MM.1S (cell line): Measurements from ENCODE around the gene AOC1.

Source experiments
- DNase-seq: peaks from one replicate; pipeline ENCODE4 v3.0.0-alpha.2; 2015
- H2AFZ ChIP-seq: fragments of 300-600 bp; sonication (generic); 2 replicates; pipeline ENCODE4 v1.6.0; 2016; ENCODE audit warnings: antibody characterized with exemption, low read length
- H3F3A ChIP-seq: fragments of 300-600 bp; sonication (generic); 2 replicates; pipeline ENCODE4 v1.6.1; 2016; ENCODE audit warnings: mild to moderate bottlenecking, antibody characterized with exemption, low read length, moderate library complexity, mixed read lengths; ENCODE audit not compliant: insufficient read depth
- H3K27ac ChIP-seq: fragments of 300-600 bp; sonication (generic); 2 replicates; pipeline ENCODE4 v1.5.1; 2016; ENCODE audit warnings: mild to moderate bottlenecking, low read length
- H3K27me3 ChIP-seq: fragments of 300-600 bp; sonication (generic); replicated peaks from 2 replicates; pipeline ENCODE4 v1.6.0; 2016; ENCODE audit warnings: low read length; ENCODE audit not compliant: insufficient read depth
- H3K36me3 ChIP-seq: fragments of 300-600 bp; sonication (generic); replicated peaks from 2 replicates; pipeline ENCODE4 v1.6.1; 2016; ENCODE audit warnings: mild to moderate bottlenecking, low read length, mixed read lengths; ENCODE audit not compliant: insufficient read depth
- H3K4me1 ChIP-seq: fragments of 300-600 bp; sonication (generic); 2 replicates; pipeline ENCODE4 v1.6.1; 2016; ENCODE audit warnings: low read length, mixed read lengths
- H3K4me2 ChIP-seq: fragments of 300-600 bp; sonication (generic); 2 replicates; pipeline ENCODE4 v1.6.0; 2016; ENCODE audit warnings: low read depth, low read length
- H3K4me3 ChIP-seq: fragments of 300-600 bp; sonication (generic); 2 replicates; pipeline ENCODE4 v1.5.1; 2016; ENCODE audit warnings: low read length, mixed read lengths
- H3K79me2 ChIP-seq: fragments of 300-600 bp; sonication (generic); 2 replicates; pipeline ENCODE4 v1.6.1; 2016; ENCODE audit warnings: mixed run types, low read length, mixed read lengths
- H3K9ac ChIP-seq: fragments of 300-600 bp; sonication (generic); 2 replicates; pipeline ENCODE4 v1.6.1; 2016; ENCODE audit warnings: low read length, mixed read lengths
- H3K9me2 ChIP-seq: fragments of 300-600 bp; sonication (generic); replicated peaks from 2 replicates; pipeline ENCODE4 v1.6.1; 2016; ENCODE audit warnings: mild to moderate bottlenecking, low read length, mixed read lengths; ENCODE audit not compliant: insufficient read depth
- H3K9me3 ChIP-seq: fragments of 300-600 bp; sonication (generic); replicated peaks from 2 replicates; pipeline ENCODE4 v1.6.1; 2016; ENCODE audit warnings: mild to moderate bottlenecking, low read length, mixed read lengths; ENCODE audit not compliant: insufficient read depth
- H4K20me1 ChIP-seq: fragments of 300-600 bp; sonication (generic); 2 replicates; pipeline ENCODE4 v1.6.1; 2016; ENCODE audit warnings: mild to moderate bottlenecking, low read length, moderate library complexity, mixed read lengths; ENCODE audit not compliant: insufficient read depth
- EZH2 ChIP-seq: fragments of 300-600 bp; sonication (generic); optimal IDR thresholded peaks from 2 replicates; pipeline ENCODE3; 2017; ENCODE audit warnings: low read depth, mild to moderate bottlenecking, antibody characterized with exemption, low read length, mixed read lengths
- EZH2phosphoT487 ChIP-seq: fragments of 300-600 bp; sonication (generic); IDR thresholded peaks from 2 replicates; pipeline ENCODE4 v1.6.1; 2018; ENCODE audit warnings: antibody characterized with exemption, low read length
- TF ChIP-seq, protein P1 (sequence below): fragments of 300-600 bp; sonication (generic); IDR thresholded peaks from 2 replicates; pipeline ENCODE4 v1.5.1; 2016; ENCODE audit warnings: antibody characterized with exemption, low read length, mixed read lengths

AOC1 gene

DNA sequence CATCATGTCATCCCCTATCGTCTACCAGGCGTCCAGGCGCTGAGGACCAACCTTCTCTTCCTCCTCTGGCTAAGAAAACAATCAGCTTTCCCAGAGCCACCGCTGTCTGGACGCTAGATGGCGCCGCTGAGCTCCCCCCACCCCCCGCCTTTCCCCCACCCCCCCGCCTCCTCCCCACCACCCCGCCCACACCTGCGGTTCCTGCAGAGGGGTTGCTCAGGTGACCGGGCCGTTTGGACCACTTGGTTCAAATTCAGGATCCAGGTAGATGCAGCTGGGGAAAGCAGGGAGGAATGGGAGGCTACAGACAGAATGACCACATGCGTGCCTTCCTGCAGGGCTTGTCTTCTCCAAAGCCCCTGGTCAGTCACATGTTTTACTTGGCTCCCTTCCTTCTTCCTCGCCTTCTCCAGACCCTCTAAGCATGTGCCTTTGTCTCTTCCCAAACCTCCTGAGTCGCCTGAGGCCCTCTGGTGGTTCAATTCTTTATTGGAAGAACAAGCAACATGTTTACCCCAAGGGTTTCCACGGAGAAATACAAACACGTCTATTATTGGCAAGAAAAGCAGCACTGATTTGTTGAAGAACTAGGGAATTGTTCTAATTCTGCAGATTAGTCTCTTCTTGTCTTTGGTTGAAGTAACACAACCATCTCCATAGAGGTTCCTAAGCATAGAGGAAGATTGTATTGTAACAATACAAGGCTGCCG is 24.7 kb downstream of the AOC1 start:
- Histone ChIP-seq H3K79me2 (no peaks in the 10 kb centered on the region), H3K36me3 (no peaks in the 10 kb centered on the region), H3K4me2 (no peak overlapping the region), H3K9ac (no peak overlapping the region), H3F3A (no peaks in the 10 kb centered on the region), H3K4me3 (no peak overlapping the region), H3K27ac (no peak overlapping the region), H2AFZ (no peak overlapping the region), H3K4me1 (no peaks in the 10 kb centered on the region), H3K27me3 (no peaks in the 10 kb centered on the region), H4K20me1 (no peaks in the 10 kb centered on the region), H3K9me2 (no peaks in the 10 kb centered on the region), H3K9me3 (0 out of 2 replicates have a peak, but pooled peaks cover 4% of the 10 kb centered on the region)
- peak; percentile 32 for DNase-seq
- TF ChIP-seq EZH2phosphoT487: no peak
- TF ChIP-seq, protein P1, sequence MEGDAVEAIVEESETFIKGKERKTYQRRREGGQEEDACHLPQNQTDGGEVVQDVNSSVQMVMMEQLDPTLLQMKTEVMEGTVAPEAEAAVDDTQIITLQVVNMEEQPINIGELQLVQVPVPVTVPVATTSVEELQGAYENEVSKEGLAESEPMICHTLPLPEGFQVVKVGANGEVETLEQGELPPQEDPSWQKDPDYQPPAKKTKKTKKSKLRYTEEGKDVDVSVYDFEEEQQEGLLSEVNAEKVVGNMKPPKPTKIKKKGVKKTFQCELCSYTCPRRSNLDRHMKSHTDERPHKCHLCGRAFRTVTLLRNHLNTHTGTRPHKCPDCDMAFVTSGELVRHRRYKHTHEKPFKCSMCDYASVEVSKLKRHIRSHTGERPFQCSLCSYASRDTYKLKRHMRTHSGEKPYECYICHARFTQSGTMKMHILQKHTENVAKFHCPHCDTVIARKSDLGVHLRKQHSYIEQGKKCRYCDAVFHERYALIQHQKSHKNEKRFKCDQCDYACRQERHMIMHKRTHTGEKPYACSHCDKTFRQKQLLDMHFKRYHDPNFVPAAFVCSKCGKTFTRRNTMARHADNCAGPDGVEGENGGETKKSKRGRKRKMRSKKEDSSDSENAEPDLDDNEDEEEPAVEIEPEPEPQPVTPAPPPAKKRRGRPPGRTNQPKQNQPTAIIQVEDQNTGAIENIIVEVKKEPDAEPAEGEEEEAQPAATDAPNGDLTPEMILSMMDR: peak; percentile 28

DNA sequence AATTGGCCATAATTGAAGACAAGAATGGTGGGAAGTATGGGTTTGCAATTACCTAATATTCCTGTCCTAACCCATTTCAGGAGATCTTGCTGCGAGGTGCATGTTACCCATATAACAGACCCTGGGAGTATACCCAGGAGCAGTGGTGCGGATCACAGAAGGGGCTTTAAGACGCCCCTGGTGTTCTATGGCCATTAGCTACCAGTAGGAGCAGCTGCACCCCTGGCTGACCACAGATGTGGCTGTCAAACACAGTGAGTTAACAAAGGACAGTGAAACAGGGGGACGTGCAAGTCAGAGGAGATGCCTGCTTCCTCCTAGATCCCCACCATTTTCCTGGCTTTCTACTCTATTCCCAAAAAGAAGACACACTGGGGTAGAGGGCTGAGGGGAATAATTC is 25.2 kb downstream of the AOC1 start:
- 0 out of 2 replicates have a peak, but pooled peaks cover 6% of the 10 kb centered on the region for H3K9me3 ChIP-seq
- no peak overlapping the region for H3K27ac ChIP-seq
- H3K4me3 ChIP-seq: no peak overlapping the region
- H3K9ac ChIP-seq: no peak overlapping the region
- H3K36me3 ChIP-seq: no peaks in the 10 kb centered on the region
- DNase-seq: no peak
- H3K4me2 ChIP-seq: no peak overlapping the region
- H3K27me3 ChIP-seq: no peaks in the 10 kb centered on the region
- no peaks in the 10 kb centered on the region for H3K9me2 ChIP-seq
- TF ChIP-seq EZH2 (no peak), EZH2phosphoT487 (no peak)
- TF ChIP-seq, protein P1: no peak
- no peaks in the 10 kb centered on the region for H4K20me1 ChIP-seq
- no peaks in the 10 kb centered on the region for H3F3A ChIP-seq
- H3K4me1 ChIP-seq: no peaks in the 10 kb centered on the region
- H2AFZ ChIP-seq: no peak overlapping the region
- no peaks in the 10 kb centered on the region for H3K79me2 ChIP-seq

DNA sequence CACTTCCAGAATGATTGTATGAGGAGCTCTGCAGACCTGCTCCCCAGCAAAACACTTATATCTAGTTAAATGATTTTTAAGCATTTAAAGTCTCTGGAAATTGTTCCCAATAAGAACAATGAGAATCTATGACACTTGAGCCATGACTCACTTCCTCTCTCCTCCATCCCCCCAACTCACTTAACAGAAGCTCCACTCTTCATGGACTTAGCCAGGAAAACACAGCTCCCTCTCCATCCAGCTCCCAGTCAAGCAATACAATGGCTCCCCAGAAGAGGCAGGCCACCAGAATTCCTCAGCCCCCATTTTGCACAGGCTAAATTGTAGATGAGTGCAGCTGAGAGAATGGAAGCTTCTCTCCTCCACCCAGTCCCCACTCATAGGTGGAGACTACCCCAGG is 27.0 kb downstream of the AOC1 start:
- H2AFZ ChIP-seq: no peak overlapping the region

More for the DNA sequence above, 27.0 kb downstream of the AOC1 start:
- Histone ChIP-seq H3K9me3 (0 out of 2 replicates have a peak, but pooled peaks cover 6% of the 10 kb centered on the region), H3K9me2 (no peaks in the 10 kb centered on the region), H3K79me2 (no peaks in the 10 kb centered on the region), H3K27ac (no peak overlapping the region), H3K9ac (no peak overlapping the region), H3K4me3 (no peak overlapping the region), H3F3A (no peaks in the 10 kb centered on the region), H3K27me3 (no peaks in the 10 kb centered on the region), H3K36me3 (no peaks in the 10 kb centered on the region), H4K20me1 (no peaks in the 10 kb centered on the region), H3K4me2 (no peak overlapping the region), H3K4me1 (no peaks in the 10 kb centered on the region)
- DNase-seq: no peak
- TF ChIP-seq, protein P1: no peak
